Measurements from ENCODE around the gene TOMM40L. TPM values are rescaled to one million over a fixed set of nuclear protein-coding genes. Genes with fewer than 3 reads are reported as not detected.

Gene TOMM40L
- total and polyA plus RNA-seq, 2 donors (not counting 1 experiment from before 2014, with no cell fraction given) = 11.1 to 11.7 TPM

DNA sequence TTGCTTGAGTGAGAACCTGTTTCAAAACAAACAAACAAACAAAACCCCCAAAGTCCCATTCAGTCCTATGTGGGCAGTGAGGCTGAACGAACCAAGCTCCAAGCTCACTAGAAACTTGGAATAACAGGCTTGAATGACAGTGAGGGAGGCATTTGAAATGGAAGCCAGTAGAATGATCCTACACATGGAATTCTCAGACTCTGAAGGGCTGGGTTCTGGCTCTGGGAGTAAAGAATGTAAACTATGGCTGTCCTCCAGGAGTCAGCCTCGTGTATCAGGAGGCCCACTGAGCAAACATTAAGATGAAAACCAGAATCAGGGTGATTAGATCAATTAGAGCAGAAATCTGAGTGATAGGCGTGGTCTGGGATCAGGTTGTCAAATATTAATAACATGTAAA, 47.5 kb downstream of the TOMM40L start:
- H3K4me1 ChIP-seq (ENCODE audit: control insufficient read depth, extremely low read depth, insufficient read depth, low read length) = no peaks in the 10 kb centered on the region
- DNase-seq (ENCODE audit: low read depth in 2 of 2) = no peak

DNA sequence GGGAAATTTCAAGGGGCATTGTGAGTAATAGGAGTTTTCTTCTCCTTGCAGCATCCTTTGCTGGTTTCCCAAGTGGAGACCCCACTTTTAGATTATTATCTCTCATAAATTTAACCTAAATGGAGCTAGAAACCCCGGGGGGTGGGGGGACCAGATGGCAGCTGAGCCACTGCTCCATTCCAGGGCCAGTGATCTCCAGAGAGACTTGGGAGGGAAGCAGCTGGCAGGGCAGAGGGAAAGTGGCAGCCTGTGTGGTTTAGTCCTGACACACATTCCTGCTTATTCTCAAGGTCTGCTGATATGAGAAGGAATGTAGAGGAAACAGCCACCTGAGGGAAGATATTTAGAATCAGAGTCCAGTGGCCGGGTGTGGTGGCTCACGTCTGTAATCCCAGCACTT, 49.0 kb downstream of the TOMM40L start:
- no peaks in the 10 kb centered on the region for H3K79me2 ChIP-seq (ENCODE audit: control insufficient read depth, insufficient read depth, low read length)
- no peak for TF ChIP-seq EZH2 (IDR thresholded peaks at IDR 0.05; ENCODE audit: low read length, missing control alignments)
- TF ChIP-seq, protein P1, sequence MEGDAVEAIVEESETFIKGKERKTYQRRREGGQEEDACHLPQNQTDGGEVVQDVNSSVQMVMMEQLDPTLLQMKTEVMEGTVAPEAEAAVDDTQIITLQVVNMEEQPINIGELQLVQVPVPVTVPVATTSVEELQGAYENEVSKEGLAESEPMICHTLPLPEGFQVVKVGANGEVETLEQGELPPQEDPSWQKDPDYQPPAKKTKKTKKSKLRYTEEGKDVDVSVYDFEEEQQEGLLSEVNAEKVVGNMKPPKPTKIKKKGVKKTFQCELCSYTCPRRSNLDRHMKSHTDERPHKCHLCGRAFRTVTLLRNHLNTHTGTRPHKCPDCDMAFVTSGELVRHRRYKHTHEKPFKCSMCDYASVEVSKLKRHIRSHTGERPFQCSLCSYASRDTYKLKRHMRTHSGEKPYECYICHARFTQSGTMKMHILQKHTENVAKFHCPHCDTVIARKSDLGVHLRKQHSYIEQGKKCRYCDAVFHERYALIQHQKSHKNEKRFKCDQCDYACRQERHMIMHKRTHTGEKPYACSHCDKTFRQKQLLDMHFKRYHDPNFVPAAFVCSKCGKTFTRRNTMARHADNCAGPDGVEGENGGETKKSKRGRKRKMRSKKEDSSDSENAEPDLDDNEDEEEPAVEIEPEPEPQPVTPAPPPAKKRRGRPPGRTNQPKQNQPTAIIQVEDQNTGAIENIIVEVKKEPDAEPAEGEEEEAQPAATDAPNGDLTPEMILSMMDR (conservative IDR thresholded peaks at IDR 0.05 in 1 of 2, IDR thresholded peaks at IDR 0.05 in 1 of 2; ENCODE audit: low read depth in 1 of 2, low read length in 2 of 2) = no peak
- no peaks in the 10 kb centered on the region for H3K4me1 ChIP-seq (ENCODE audit: control insufficient read depth, extremely low read depth, insufficient read depth, low read length)
- H3K9ac ChIP-seq (ENCODE audit: insufficient read depth, low read length) = no peak overlapping the region
- H4K20me1 ChIP-seq (ENCODE audit: control insufficient read depth, extremely low read depth, insufficient read depth, low read length) = no peaks in the 10 kb centered on the region
- no peak overlapping the region for H3K27ac ChIP-seq (ENCODE audit: insufficient read depth, low read length)
- DNase-seq (ENCODE audit: low read depth in 2 of 2) = no peak
- no peaks in the 10 kb centered on the region for H3K9me3 ChIP-seq (ENCODE audit: control insufficient read depth, insufficient read depth, low read depth, low read length)
- no peak overlapping the region for H3K4me3 ChIP-seq (replicated peaks in 1 of 4; ENCODE audit: control extremely low read depth in 1 of 4, insufficient read depth in 1 of 4, low read depth in 3 of 4, low read length in 4 of 4)
- no peak overlapping the region for H3K4me2 ChIP-seq (ENCODE audit: extremely low read depth, insufficient read depth, low read length)
- H3K36me3 ChIP-seq (ENCODE audit: control insufficient read depth, insufficient read depth, low read length) = no peaks in the 10 kb centered on the region
- H2AFZ ChIP-seq (ENCODE audit: low read length) = no peak overlapping the region
- H3K27me3 ChIP-seq (ENCODE audit: control insufficient read depth, insufficient read depth, low read length) = no peaks in the 10 kb centered on the region

More for the DNA sequence above, 47.5 kb downstream of the TOMM40L start:
- no peak overlapping the region for H3K4me3 ChIP-seq (replicated peaks in 1 of 4; ENCODE audit: control extremely low read depth in 1 of 4, insufficient read depth in 1 of 4, low read depth in 3 of 4, low read length in 4 of 4)
- H3K4me2 ChIP-seq (ENCODE audit: extremely low read depth, insufficient read depth, low read length) = no peak overlapping the region
- H3K36me3 ChIP-seq (ENCODE audit: control insufficient read depth, insufficient read depth, low read length) = no peaks in the 10 kb centered on the region
- H3K79me2 ChIP-seq (ENCODE audit: control insufficient read depth, insufficient read depth, low read length) = no peaks in the 10 kb centered on the region
- no peaks in the 10 kb centered on the region for H3K27me3 ChIP-seq (ENCODE audit: control insufficient read depth, insufficient read depth, low read length)
- H4K20me1 ChIP-seq (ENCODE audit: control insufficient read depth, extremely low read depth, insufficient read depth, low read length) = no peaks in the 10 kb centered on the region
- TF ChIP-seq, protein P1 (conservative IDR thresholded peaks at IDR 0.05 in 1 of 2, IDR thresholded peaks at IDR 0.05 in 1 of 2; ENCODE audit: low read depth in 1 of 2, low read length in 2 of 2) = no peak
- no peak for TF ChIP-seq EZH2 (IDR thresholded peaks at IDR 0.05; ENCODE audit: low read length, missing control alignments)
- no peaks in the 10 kb centered on the region for H3K9me3 ChIP-seq (ENCODE audit: control insufficient read depth, insufficient read depth, low read depth, low read length)
- no peak overlapping the region for H2AFZ ChIP-seq (ENCODE audit: low read length)
- H3K27ac ChIP-seq (ENCODE audit: insufficient read depth, low read length) = no peak overlapping the region
- no peak overlapping the region for H3K9ac ChIP-seq (ENCODE audit: insufficient read depth, low read length)

Other genes starting within 250 kb of the TOMM40L start
- gene F11R, start 204.9 kb upstream of the TOMM40L start, total RNA-seq = 0.66 and 2.1 TPM in 2 replicates
- gene F11R, start 204.9 kb upstream of the TOMM40L start, polyA plus RNA-seq = 0.50 and 1.5 TPM in 2 replicates
- gene TSTD1, start 187.1 kb upstream of the TOMM40L start, total RNA-seq = 0.66 and 0.77 TPM in 2 replicates
- gene TSTD1, start 187.1 kb upstream of the TOMM40L start, polyA plus RNA-seq = 0.24 and 7.5 TPM in 2 replicates
- gene USF1, start 180.1 kb upstream of the TOMM40L start, total RNA-seq = 71.7 and 80.1 TPM in 2 replicates
- gene USF1, start 180.1 kb upstream of the TOMM40L start, polyA plus RNA-seq = 23.9 and 25.0 TPM in 2 replicates
- gene ARHGAP30, start 156.2 kb upstream of the TOMM40L start, total RNA-seq = not detected in 2 replicates
- 0.01 TPM in 1 of 2 replicates, not detected in the other for gene ARHGAP30, start 156.2 kb upstream of the TOMM40L start, polyA plus RNA-seq
- gene NECTIN4, start 136.5 kb upstream of the TOMM40L start, total RNA-seq = under 0.01 and 0.33 TPM in 2 replicates
- gene NECTIN4, start 136.5 kb upstream of the TOMM40L start, polyA plus RNA-seq = 0.07 and 0.16 TPM in 2 replicates
- 0.77 and 3.0 TPM in 2 replicates for gene KLHDC9, start 127.7 kb upstream of the TOMM40L start, total RNA-seq
- gene KLHDC9, start 127.7 kb upstream of the TOMM40L start, polyA plus RNA-seq = 0.95 and 1.5 TPM in 2 replicates
- 39.6 and 45.5 TPM in 2 replicates for gene PFDN2, start 108.0 kb upstream of the TOMM40L start, total RNA-seq
- gene PFDN2, start 108.0 kb upstream of the TOMM40L start, polyA plus RNA-seq = 145 and 188 TPM in 2 replicates
- 24.7 and 30.6 TPM in 2 replicates for gene NIT1, start 108.0 kb upstream of the TOMM40L start, total RNA-seq
- gene NIT1, start 108.0 kb upstream of the TOMM40L start, polyA plus RNA-seq = 42.6 and 83.1 TPM in 2 replicates
- gene DEDD, start 93.4 kb upstream of the TOMM40L start, total RNA-seq = 15.4 and 21.6 TPM in 2 replicates
- 40.0 and 40.3 TPM in 2 replicates for gene DEDD, start 93.4 kb upstream of the TOMM40L start, polyA plus RNA-seq
- gene UFC1, start 72.1 kb upstream of the TOMM40L start, total RNA-seq = 87.0 and 95.8 TPM in 2 replicates
- 154 and 168 TPM in 2 replicates for gene UFC1, start 72.1 kb upstream of the TOMM40L start, polyA plus RNA-seq
- 7.7 and 10.2 TPM in 2 replicates for gene USP21, start 66.6 kb upstream of the TOMM40L start, total RNA-seq
- 11.7 and 13.6 TPM in 2 replicates for gene USP21, start 66.6 kb upstream of the TOMM40L start, polyA plus RNA-seq
- 9.2 and 12.2 TPM in 2 replicates for gene PPOX, start 59.6 kb upstream of the TOMM40L start, total RNA-seq
- 5.6 and 6.0 TPM in 2 replicates for gene PPOX, start 59.6 kb upstream of the TOMM40L start, polyA plus RNA-seq
- gene B4GALT3, start 48.6 kb upstream of the TOMM40L start, total RNA-seq = 13.4 and 18.7 TPM in 2 replicates
- 17.8 and 19.2 TPM in 2 replicates for gene B4GALT3, start 48.6 kb upstream of the TOMM40L start, polyA plus RNA-seq
- 0.51 and 1.3 TPM in 2 replicates for gene ADAMTS4, start 27.0 kb upstream of the TOMM40L start, total RNA-seq
- 0.75 and 1.0 TPM in 2 replicates for gene ADAMTS4, start 27.0 kb upstream of the TOMM40L start, polyA plus RNA-seq
- gene NDUFS2, start 23.7 kb upstream of the TOMM40L start, total RNA-seq = 142 and 194 TPM in 2 replicates
- gene NDUFS2, start 23.7 kb upstream of the TOMM40L start, polyA plus RNA-seq = 135 and 141 TPM in 2 replicates
- gene FCER1G, start 10.8 kb upstream of the TOMM40L start, total RNA-seq = not detected in 2 replicates
- gene FCER1G, start 10.8 kb upstream of the TOMM40L start, polyA plus RNA-seq = 0.21 and 0.85 TPM in 2 replicates
- gene APOA2, start 2.4 kb upstream of the TOMM40L start, total RNA-seq = not detected in 2 replicates
- not detected in 2 replicates for gene APOA2, start 2.4 kb upstream of the TOMM40L start, polyA plus RNA-seq
- not detected in 2 replicates for gene NR1I3, start 12.1 kb downstream of the TOMM40L start, total RNA-seq
- not detected in 2 replicates for gene NR1I3, start 12.1 kb downstream of the TOMM40L start, polyA plus RNA-seq
- gene PCP4L1, start 32.7 kb downstream of the TOMM40L start, total RNA-seq = not detected in 2 replicates
- gene PCP4L1, start 32.7 kb downstream of the TOMM40L start, polyA plus RNA-seq = not detected in 2 replicates
- 0.51 and 0.99 TPM in 2 replicates for gene MPZ, start 83.9 kb downstream of the TOMM40L start, total RNA-seq
- 1.1 and 1.9 TPM in 2 replicates for gene MPZ, start 83.9 kb downstream of the TOMM40L start, polyA plus RNA-seq
- 13.4 and 24.8 TPM in 2 replicates for gene SDHC, start 88.3 kb downstream of the TOMM40L start, total RNA-seq
- gene SDHC, start 88.3 kb downstream of the TOMM40L start, polyA plus RNA-seq = 484 and 512 TPM in 2 replicates
- gene CFAP126, start 141.8 kb downstream of the TOMM40L start, total RNA-seq = not detected in 2 replicates
- gene CFAP126, start 141.8 kb downstream of the TOMM40L start, polyA plus RNA-seq = not detected in 2 replicates